ENCODE data around the gene RNF168.
"Not testable (repeated sequence)": the region's sequence is repeated elsewhere in the genome, so short reads cannot be mapped to it uniquely, and the experiment has no call there.

RNF168 gene

DNA sequence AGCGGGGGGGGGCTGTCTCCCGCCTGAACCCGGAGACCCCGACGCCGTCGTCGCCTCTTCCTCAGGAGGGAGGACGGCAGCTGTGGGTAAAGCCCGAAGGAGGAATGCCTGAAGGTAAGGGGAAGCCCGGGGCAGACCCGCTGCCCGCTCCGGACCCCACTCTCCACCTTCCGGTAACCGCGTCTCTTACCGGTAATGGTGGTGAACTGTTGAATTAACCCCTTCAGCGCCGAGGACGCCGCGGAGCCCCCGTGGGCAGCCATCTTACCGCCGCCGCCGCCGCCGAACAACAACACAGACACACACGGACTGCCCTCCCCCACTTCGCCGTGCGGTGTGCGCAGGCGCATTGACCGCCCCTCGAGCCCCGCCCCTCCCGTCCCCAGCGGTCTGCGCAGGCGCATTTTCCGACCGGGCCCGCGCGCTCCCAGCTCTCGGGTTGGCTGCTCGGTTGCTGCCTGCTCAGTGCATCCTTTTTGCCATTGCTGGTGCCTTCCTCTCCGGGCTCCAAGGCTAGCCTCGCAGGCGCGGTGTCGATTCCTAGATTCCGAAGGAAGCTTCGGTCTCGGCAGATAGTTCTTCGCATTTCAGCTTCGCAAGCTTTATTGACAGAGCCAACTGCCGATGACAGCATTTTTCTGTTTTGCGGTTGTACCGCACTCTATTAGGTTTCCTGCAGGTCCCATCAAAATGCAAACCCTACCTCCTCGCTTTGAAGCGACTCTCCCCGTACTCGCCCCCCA is 71.3 kb downstream of the RNF168 start, which contains the start of gene UBXN7:
Gene UBXN7 (minus strand): TSS at position 291 of the 743 bp plus-strand sequence. CDS start 28 bp downstream, at position 263.
- no peaks in the 10 kb centered on the region for H3K9me3 ChIP-seq (ENCODE audit: control insufficient read depth, insufficient read depth, low read depth, low read length)
- H3K4me1 ChIP-seq (ENCODE audit: control insufficient read depth, insufficient read depth, low read length) = no peaks in the 10 kb centered on the region
- peaks cover 7% of the 10 kb centered on the region for H3K36me3 ChIP-seq (ENCODE audit: control insufficient read depth, insufficient read depth, low read length)
- H3K4me3 ChIP-seq (ENCODE audit: low read depth, low read length) = peak within 1 kb of the TSS; percentile 95
- no peaks in the 10 kb centered on the region for H3K27me3 ChIP-seq (ENCODE audit: control insufficient read depth, insufficient read depth, low read length)
- peak within 1 kb of the TSS; percentile 85 for H3K9ac ChIP-seq (ENCODE audit: low read length)
- H3K27ac ChIP-seq (ENCODE audit: low read depth, low read length) = peak within 1 kb of the TSS; percentile 87

DNA sequence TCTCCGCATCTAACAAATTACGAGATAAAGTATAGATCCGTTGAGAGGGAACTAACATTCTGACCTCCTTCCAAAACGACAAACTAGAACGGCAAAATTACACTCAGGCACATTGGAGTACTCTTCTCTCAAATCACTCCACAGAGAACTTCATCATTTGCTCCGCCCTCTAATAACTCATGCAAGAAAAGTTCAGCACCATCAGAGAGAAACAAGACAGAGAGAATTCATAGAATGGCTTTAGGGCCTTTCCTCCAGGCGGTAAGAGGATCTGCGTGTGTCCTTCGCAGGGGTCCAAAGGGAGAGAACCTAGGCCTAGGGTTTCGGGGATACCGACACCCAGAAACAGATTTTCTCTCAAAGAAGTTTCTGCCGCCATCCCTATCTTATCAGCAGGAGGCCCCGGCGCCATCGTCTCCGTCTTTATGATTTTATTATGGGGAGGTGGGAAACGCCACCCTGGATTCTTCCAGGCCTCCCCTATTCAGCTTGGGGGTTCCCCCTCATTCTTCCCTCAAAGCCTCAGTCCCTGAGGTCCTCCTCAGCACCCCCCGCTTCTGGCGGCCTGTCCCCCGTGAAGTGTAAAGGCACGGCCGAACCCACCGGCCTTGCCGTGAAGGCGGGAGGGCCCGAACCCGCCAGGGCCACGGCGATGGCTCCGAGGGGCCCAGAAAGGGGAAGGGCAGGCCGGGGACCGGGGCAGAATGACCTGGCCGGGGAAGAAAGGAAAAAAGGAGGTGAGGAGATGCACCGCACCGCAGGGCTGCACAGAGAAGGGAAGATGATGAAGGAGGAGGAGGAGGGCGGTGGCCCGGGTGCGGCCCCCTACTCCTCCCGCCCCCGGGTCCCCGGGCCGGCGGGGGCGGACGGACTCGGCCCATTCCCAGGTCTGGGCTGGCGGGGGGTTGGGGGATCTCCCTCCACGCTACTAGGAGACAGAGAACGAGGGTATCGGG is 72.1 kb downstream of the RNF168 start:
- no peaks in the 10 kb centered on the region for H3K9me3 ChIP-seq (ENCODE audit: control insufficient read depth, insufficient read depth, low read depth, low read length)
- H3K27ac ChIP-seq (ENCODE audit: low read depth, low read length) = peak overlapping the region; percentile 87

DNA sequence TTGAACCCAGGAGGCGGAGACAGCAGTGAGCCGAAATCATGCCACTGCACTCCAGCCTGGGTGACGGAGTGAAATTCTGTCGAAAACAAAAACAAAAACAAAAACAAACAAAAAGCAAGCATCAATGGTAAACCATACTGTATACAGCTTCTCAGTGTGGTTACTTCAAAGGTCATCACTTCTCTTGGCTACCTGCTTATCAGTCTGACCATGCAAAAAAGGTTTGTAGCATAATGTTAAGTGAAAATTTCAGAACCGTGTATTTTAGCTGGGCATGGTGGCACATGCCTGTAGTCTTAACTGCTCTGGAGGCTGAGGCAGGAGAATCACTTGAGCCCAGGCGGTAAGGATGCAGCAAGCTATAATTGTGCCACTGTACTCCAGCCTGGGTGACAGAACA is 75.5 kb downstream of the RNF168 start:
- H3K9me3 ChIP-seq (ENCODE audit: control insufficient read depth, insufficient read depth, low read depth, low read length) = no peaks in the 10 kb centered on the region
- H3K4me1 ChIP-seq (ENCODE audit: control insufficient read depth, insufficient read depth, low read length) = peaks cover 3% of the 10 kb centered on the region; the same call in 1 of the 2 replicates
- H3K9ac ChIP-seq (ENCODE audit: low read length) = no peak overlapping the region
- peaks cover 7% of the 10 kb centered on the region for H3K36me3 ChIP-seq (ENCODE audit: control insufficient read depth, insufficient read depth, low read length)
- no peak overlapping the region for H3K4me3 ChIP-seq (ENCODE audit: low read depth, low read length)
- H3K27me3 ChIP-seq (ENCODE audit: control insufficient read depth, insufficient read depth, low read length) = no peaks in the 10 kb centered on the region
- H3K27ac ChIP-seq (ENCODE audit: low read depth, low read length) = no peak overlapping the region

More for the DNA sequence above, 72.1 kb downstream of the RNF168 start:
- Histone ChIP-seq H3K27me3 (ENCODE audit: control insufficient read depth, insufficient read depth, low read length) (no peaks in the 10 kb centered on the region), H3K36me3 (ENCODE audit: control insufficient read depth, insufficient read depth, low read length) (peaks cover 7% of the 10 kb centered on the region), H3K9ac (ENCODE audit: low read length) (peak overlapping the region; percentile 85), H3K4me3 (ENCODE audit: low read depth, low read length) (peak overlapping the region; percentile 95), H3K4me1 (ENCODE audit: control insufficient read depth, insufficient read depth, low read length) (no peaks in the 10 kb centered on the region)

- H3K4me1 ChIP-seq (ENCODE audit: control insufficient read depth, insufficient read depth, low read length); H3K36me3 ChIP-seq (ENCODE audit: control insufficient read depth, insufficient read depth, low read length): not testable (repeated sequence)
Measured at GRCh38 chr3:196424421-196424820, 79.1 kb downstream of the RNF168 start.

GRCh38 chr3:196423044-196423781 is 80.4 kb downstream of the RNF168 start:
- H3K27ac ChIP-seq (ENCODE audit: low read depth, low read length) = no peak overlapping the region
- H3K4me1 ChIP-seq (ENCODE audit: control insufficient read depth, insufficient read depth, low read length) = peaks cover 9% of the 10 kb centered on the region; the same call in 1 of the 2 replicates
- H3K36me3 ChIP-seq (ENCODE audit: control insufficient read depth, insufficient read depth, low read length) = peaks cover 4% of the 10 kb centered on the region
- no peaks in the 10 kb centered on the region for H3K27me3 ChIP-seq (ENCODE audit: control insufficient read depth, insufficient read depth, low read length)
- no peak overlapping the region for H3K4me3 ChIP-seq (ENCODE audit: low read depth, low read length)
- H3K9me3 ChIP-seq (ENCODE audit: control insufficient read depth, insufficient read depth, low read depth, low read length) = no peaks in the 10 kb centered on the region
- no peak overlapping the region for H3K9ac ChIP-seq (ENCODE audit: low read length)

More at GRCh38 chr3:196424421-196424820, 79.1 kb downstream of the RNF168 start:
- H3K4me3 ChIP-seq (ENCODE audit: low read depth, low read length); H3K9ac ChIP-seq (ENCODE audit: low read length); H3K27me3 ChIP-seq (ENCODE audit: control insufficient read depth, insufficient read depth, low read length); H3K27ac ChIP-seq (ENCODE audit: low read depth, low read length); H3K9me3 ChIP-seq (ENCODE audit: control insufficient read depth, insufficient read depth, low read depth, low read length): not testable (repeated sequence)

- H3K9me3 ChIP-seq (ENCODE audit: control insufficient read depth, insufficient read depth, low read depth, low read length); H3K9ac ChIP-seq (ENCODE audit: low read length); H3K27ac ChIP-seq (ENCODE audit: low read depth, low read length); H3K36me3 ChIP-seq (ENCODE audit: control insufficient read depth, insufficient read depth, low read length); H3K4me1 ChIP-seq (ENCODE audit: control insufficient read depth, insufficient read depth, low read length); H3K27me3 ChIP-seq (ENCODE audit: control insufficient read depth, insufficient read depth, low read length); H3K4me3 ChIP-seq (ENCODE audit: low read depth, low read length): not testable (repeated sequence)
Measured at GRCh38 chr3:196421668-196422067, 81.9 kb downstream of the RNF168 start.

- Histone ChIP-seq H3K9ac (ENCODE audit: low read length) (no peak overlapping the region), H3K4me1 (ENCODE audit: control insufficient read depth, insufficient read depth, low read length) (peaks cover 9% of the 10 kb centered on the region; the same call in 1 of the 2 replicates), H3K36me3 (ENCODE audit: control insufficient read depth, insufficient read depth, low read length) (no peaks in the 10 kb centered on the region), H3K4me3 (ENCODE audit: low read depth, low read length) (no peak overlapping the region), H3K27me3 (ENCODE audit: control insufficient read depth, insufficient read depth, low read length) (no peaks in the 10 kb centered on the region), H3K9me3 (ENCODE audit: control insufficient read depth, insufficient read depth, low read depth, low read length) (no peaks in the 10 kb centered on the region; the same call in 1 of the 2 replicates), H3K27ac (ENCODE audit: low read depth, low read length) (no peak overlapping the region)
Measured at GRCh38 chr3:196419386-196419785, 84.2 kb downstream of the RNF168 start.

Data from HUES6 (cell line).